SK-N-SH (cell line): ENCODE data around the gene NCBP3. TPM values are rescaled to one million over a fixed set of nuclear protein-coding genes. Genes with fewer than 3 reads are reported as not detected.

ENCODE experiments used
- CTCF ChIA-PET: fragments of 300-600, 350-600 bp; formaldehyde crosslinking; extraction: SDS; loops from one replicate; lab custom pipeline; 2021; lab: Yijun Ruan, JAX
- POLR2A ChIA-PET: fragments of 350-600 bp; sonication (Branson Sonifier 250); formaldehyde crosslinking; extraction: SDS; loops from one replicate; lab custom pipeline; 2020; ENCODE audit warnings: antibody characterized with exemption, inconsistent platforms; lab: Yijun Ruan, JAX
- DNase-seq: peaks from one replicate; pipeline ENCODE4 v3.0.0; 2012
- H2AFZ ChIP-seq: fragments of 200-600 bp; sonication (generic); 2 replicates; pipeline ENCODE4 v1.8.1; 2016; ENCODE audit warnings: antibody characterized with exemption, mild to moderate bottlenecking, low read depth
- H3F3A ChIP-seq: fragments of 200-600 bp; sonication (generic); replicated peaks from 2 replicates; pipeline ENCODE3; 2016; ENCODE audit warnings: antibody characterized with exemption, mild to moderate bottlenecking; ENCODE audit not compliant: insufficient read depth
- H3K27ac ChIP-seq, 2 experiments: fragments of 200-500 bp in 1 of 2; fragments of 200-600 bp in 1 of 2; sonication (Bioruptor generic) in 1 of 2; sonication (generic), shearing (Covaris generic) in 1 of 2; 2 replicates each; pipeline versions ENCODE4 v1.5.1 to v1.6.1; 2014 to 2016; ENCODE audit warnings: low read depth in 2 of 2, inconsistent platforms in 1 of 2, low read length in 1 of 2, mild to moderate bottlenecking in 1 of 2, mixed read lengths in 1 of 2
- H3K27me3 ChIP-seq: fragments of 200-600 bp; sonication (generic), shearing (Covaris generic); 2 replicates; pipeline ENCODE4 v1.6.1; 2016; ENCODE audit warnings: mixed run types; ENCODE audit not compliant: insufficient read depth
- H3K36me3 ChIP-seq, 2 experiments: fragments of 200-500 bp in 1 of 2; fragments of 200-600 bp in 1 of 2; sonication (Bioruptor generic) in 1 of 2; sonication (generic) in 1 of 2; replicated peaks in 1 of 2; 2 replicates each; pipeline versions ENCODE3 to v1.5.1; 2014 to 2016; ENCODE audit warnings: low read length in 1 of 2, mild to moderate bottlenecking in 1 of 2; ENCODE audit not compliant: insufficient read depth in 2 of 2, control insufficient read depth in 1 of 2
- H3K4me1 ChIP-seq, 2 experiments: fragments of 200-500 bp in 1 of 2; fragments of 200-600 bp in 1 of 2; sonication (Bioruptor generic) in 1 of 2; sonication (generic), shearing (Covaris generic) in 1 of 2; 2 replicates each; pipeline versions ENCODE4 v1.5.1 to v1.6.1; 2014 to 2016; ENCODE audit warnings: low read depth in 1 of 2, low read length in 1 of 2, mixed run types in 1 of 2; ENCODE audit not compliant: insufficient read depth in 2 of 2, control insufficient read depth in 1 of 2
- H3K4me2 ChIP-seq: fragments of 200-600 bp; sonication (generic), shearing (Covaris generic); 2 replicates; pipeline ENCODE4 v1.6.1; 2017; ENCODE audit warnings: mixed run types
- H3K4me3 ChIP-seq, 2 experiments: fragments of 200-500 bp in 1 of 2; fragments of 200-600 bp in 1 of 2; sonication (Bioruptor generic) in 1 of 2; sonication (generic), shearing (Covaris generic) in 1 of 2; 2 replicates each; pipeline versions ENCODE4 v1.5.1 to v1.8.1; 2014 to 2016; ENCODE audit warnings: low read depth in 2 of 2, inconsistent platforms in 1 of 2, low read length in 1 of 2, mild to moderate bottlenecking in 1 of 2, mixed read lengths in 1 of 2, moderate library complexity in 1 of 2
- H3K79me2 ChIP-seq: fragments of 200-600 bp; sonication (generic); 2 replicates; pipeline ENCODE4 v1.8.1; 2017; ENCODE audit warnings: mild to moderate bottlenecking; ENCODE audit not compliant: insufficient read depth
- H3K9ac ChIP-seq: fragments of 200-600 bp; sonication (generic); 2 replicates; pipeline ENCODE4 v1.6.1; 2017; ENCODE audit warnings: mixed run types
- H3K9me2 ChIP-seq: fragments of 200-600 bp; sonication (generic); 2 replicates; pipeline ENCODE4 v1.6.1; 2017; ENCODE audit warnings: mixed run types
- H3K9me3 ChIP-seq: fragments of 200-600 bp; sonication (generic); 2 replicates; pipeline ENCODE4 v1.6.1; 2017; ENCODE audit warnings: mixed run types, mild to moderate bottlenecking, moderate library complexity
- H4K20me1 ChIP-seq: fragments of 200-600 bp; sonication (generic); 2 replicates; pipeline ENCODE4 v1.6.1; 2017; ENCODE audit warnings: mild to moderate bottlenecking, mixed run types; ENCODE audit not compliant: insufficient read depth
- CHD2 ChIP-seq: fragments of 150-350 bp; IDR thresholded peaks from 2 replicates; pipeline ENCODE4 v1.6.1; 2018; ENCODE audit warnings: low read length; ENCODE audit not compliant: partially characterized antibody
- CTCF ChIP-seq: fragments of 200-600 bp; sonication (generic); IDR thresholded peaks from 2 replicates; pipeline ENCODE4 v1.6.1; 2017; ENCODE audit warnings: antibody characterized with exemption, mild to moderate bottlenecking, moderate library complexity
- EP300 ChIP-seq, 2 experiments: IDR thresholded peaks; 2 replicates each; pipeline versions ENCODE4 v1.4.0 to v1.6.1; 2012; ENCODE audit warnings: borderline replicate concordance in 1 of 2, low read depth in 1 of 2, low read length in 1 of 2
- EZH2phosphoT487 ChIP-seq: fragments of 200-600 bp; sonication (generic); IDR thresholded peaks from 2 replicates; pipeline ENCODE4 v1.6.1; 2017; ENCODE audit warnings: low read depth, mixed run types, mild to moderate bottlenecking, antibody characterized with exemption, moderate library complexity, borderline replicate concordance
- IRF3 ChIP-seq: fragments of 150-350 bp; IDR thresholded peaks from 2 replicates; pipeline ENCODE4 v1.6.1; 2016; ENCODE audit warnings: mild to moderate bottlenecking, low read depth, low read length
- MXI1 ChIP-seq: IDR thresholded peaks from 2 replicates; pipeline ENCODE4 v1.6.1; 2012; ENCODE audit warnings: mild to moderate bottlenecking, low read depth, low read length, improper control_type of control experiment
- NRF1 ChIP-seq: IDR thresholded peaks from 2 replicates; pipeline ENCODE4 v1.6.1; 2012; ENCODE audit warnings: low read depth, mild to moderate bottlenecking, low read length
- REST ChIP-seq: IDR thresholded peaks from 2 replicates; pipeline ENCODE4 v1.6.1; 2012; ENCODE audit warnings: mild to moderate bottlenecking, low read depth, low read length, moderate library complexity
- RFX5 ChIP-seq: IDR thresholded peaks from 2 replicates; pipeline ENCODE4 v1.6.1; 2012; ENCODE audit warnings: mild to moderate bottlenecking, improper control_type of control experiment, low read length
- TAF1 ChIP-seq: IDR thresholded peaks from 2 replicates; pipeline ENCODE4 v1.6.1; 2012; ENCODE audit warnings: low read depth, mild to moderate bottlenecking, low read length, moderate library complexity, borderline replicate concordance
- TEAD4 ChIP-seq: IDR thresholded peaks from 2 replicates; pipeline ENCODE4 v1.4.0; 2012; ENCODE audit warnings: mild to moderate bottlenecking, borderline replicate concordance; ENCODE audit not compliant: insufficient read depth
- WGBS: methylation state at CpG from one replicate; pipeline ENCODE4 v1.1.6; 2017; ENCODE audit warnings: low lambda C conversion rate; 5-methylcytosine and 5-hydroxymethylcytosine counted together
- polyA plus RNA-seq, 3 experiments: library from polyadenylated mRNA; depleted of rRNA; stranded (reverse); fragments of >200 nt; gene quantifications; 2 replicates each; pipeline ENCODE4 v1.2.3, GENCODE V29; 2012
- TF ChIP-seq, protein P1 (sequence below): IDR thresholded peaks from 2 replicates; pipeline ENCODE4 v1.4.0; 2012; ENCODE audit warnings: low read depth, borderline replicate concordance
- TF ChIP-seq, protein P2 (sequence below): IDR thresholded peaks from 2 replicates; pipeline ENCODE4 v1.4.0; 2012; ENCODE audit warnings: low read depth

The NCBP3 gene
- polyA plus RNA-seq, 1 of the 3 experiments (the other 2 are of a cell fraction) = 6.5 TPM

GRCh38 chr17:3888343-3889171, 42.5 kb upstream of the NCBP3 start (continued):
- TF ChIP-seq REST (no peak), TEAD4 (no peak), NRF1 (no peak), CHD2 (no peak), CTCF (no peak)

DNA sequence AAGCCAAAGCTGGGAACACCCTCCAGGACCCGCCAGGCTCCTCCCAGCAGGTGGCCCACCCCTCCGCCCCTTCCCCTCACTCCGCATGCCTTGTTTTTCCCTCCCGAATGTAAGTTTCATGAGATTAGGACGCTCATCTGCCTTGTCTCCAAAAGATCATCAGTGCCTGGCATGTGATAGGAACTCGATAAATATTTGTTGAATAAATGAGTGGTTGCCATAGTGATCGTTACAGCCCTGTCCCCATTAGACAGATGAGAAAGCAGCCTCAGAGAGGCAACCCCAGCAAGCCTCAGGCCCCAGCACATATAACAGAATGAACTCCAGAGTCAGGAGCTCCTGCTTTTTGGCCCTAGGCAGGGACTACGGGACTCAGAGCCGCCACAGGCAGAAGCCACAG, 41.8 kb upstream of the NCBP3 start:
- Histone ChIP-seq H3K9ac (no peak overlapping the region), H3K4me3 (no peak overlapping the region), H3K9me3 (no peaks in the 10 kb centered on the region), H3K4me2 (no peak overlapping the region), H3K9me2 (no peaks in the 10 kb centered on the region), H3K27ac (no peak overlapping the region), H3F3A (peaks cover 10% of the 10 kb centered on the region), H3K36me3 (peaks cover 0 to 5% of the 10 kb centered on the region in 2 experiments), H3K79me2 (peaks cover 18% of the 10 kb centered on the region; the same call in 1 of the 2 replicates), H2AFZ (no peak overlapping the region), H3K4me1 (peaks cover 9 to 34% of the 10 kb centered on the region in 2 experiments; a peak in 3 of 4 replicates), H3K27me3 (no peaks in the 10 kb centered on the region), H4K20me1 (0 out of 2 replicates have a peak, but pooled peaks cover 4% of the 10 kb centered on the region)
- POLR2A ChIA-PET = no interaction called here
- DNase-seq = no peak
- 91% methylated on average over 9 of the region's 9 CpGs for WGBS
- CTCF ChIA-PET = interaction anchor here (0.6 to 1.1 kb wide), 2 partner anchors 24 to 154 kb away, joined by 3 read pairs; no protein-coding TSS in a partner anchor
- TF ChIP-seq, protein P1, sequence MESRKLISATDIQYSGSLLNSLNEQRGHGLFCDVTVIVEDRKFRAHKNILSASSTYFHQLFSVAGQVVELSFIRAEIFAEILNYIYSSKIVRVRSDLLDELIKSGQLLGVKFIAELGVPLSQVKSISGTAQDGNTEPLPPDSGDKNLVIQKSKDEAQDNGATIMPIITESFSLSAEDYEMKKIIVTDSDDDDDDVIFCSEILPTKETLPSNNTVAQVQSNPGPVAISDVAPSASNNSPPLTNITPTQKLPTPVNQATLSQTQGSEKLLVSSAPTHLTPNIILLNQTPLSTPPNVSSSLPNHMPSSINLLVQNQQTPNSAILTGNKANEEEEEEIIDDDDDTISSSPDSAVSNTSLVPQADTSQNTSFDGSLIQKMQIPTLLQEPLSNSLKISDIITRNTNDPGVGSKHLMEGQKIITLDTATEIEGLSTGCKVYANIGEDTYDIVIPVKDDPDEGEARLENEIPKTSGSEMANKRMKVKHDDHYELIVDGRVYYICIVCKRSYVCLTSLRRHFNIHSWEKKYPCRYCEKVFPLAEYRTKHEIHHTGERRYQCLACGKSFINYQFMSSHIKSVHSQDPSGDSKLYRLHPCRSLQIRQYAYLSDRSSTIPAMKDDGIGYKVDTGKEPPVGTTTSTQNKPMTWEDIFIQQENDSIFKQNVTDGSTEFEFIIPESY = no peak
- no peak for TF ChIP-seq MXI1
- TF ChIP-seq, protein P2, sequence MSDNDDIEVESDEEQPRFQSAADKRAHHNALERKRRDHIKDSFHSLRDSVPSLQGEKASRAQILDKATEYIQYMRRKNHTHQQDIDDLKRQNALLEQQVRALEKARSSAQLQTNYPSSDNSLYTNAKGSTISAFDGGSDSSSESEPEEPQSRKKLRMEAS = no peak
- TF ChIP-seq IRF3 = no peak
- TF ChIP-seq EP300 (IDR thresholded peaks at IDR 0.05; ENCODE audit: borderline replicate concordance in 1 of 2, low read depth in 1 of 2, low read length in 1 of 2) = no peak
- no peak for TF ChIP-seq CHD2
- no peak for TF ChIP-seq TAF1
- TF ChIP-seq REST = no peak
- no peak for TF ChIP-seq EZH2phosphoT487
- no peak for TF ChIP-seq RFX5
